GM18498 (cell line): ENCODE results near the gene DMTF1.
"Not testable (repeated sequence)": the region's sequence is repeated elsewhere in the genome, so short reads cannot be mapped to it uniquely, and the experiment has no call there.

Source experiments
- ATAC-seq: cut with Tn5 transposase; IDR thresholded peaks from one replicate; pipeline ENCODE4 v1.9.1; 2021; ENCODE audit warnings: mild to moderate bottlenecking, moderate library complexity; ENCODE audit not compliant: unreplicated experiment

Gene DMTF1

GRCh38 chr7:87192784-87193487, 40.7 kb downstream of the DMTF1 start:
- ATAC-seq = no peak

GRCh38 chr7:87193912-87194311, 41.7 kb downstream of the DMTF1 start:
- no peak for ATAC-seq

- no peak for ATAC-seq
Observed at GRCh38 chr7:87199241-87199640, 47.0 kb downstream of the DMTF1 start.

- ATAC-seq = no peak
Observed at GRCh38 chr7:87199700-87200450, 47.6 kb downstream of the DMTF1 start.

GRCh38 chr7:87202208-87202607, 50.0 kb downstream of the DMTF1 start:
- no peak for ATAC-seq

- peak; percentile 35 for ATAC-seq
Observed at GRCh38 chr7:87202705-87203104, 50.5 kb downstream of the DMTF1 start.

- not testable (repeated sequence) for ATAC-seq
Observed at GRCh38 chr7:87203929-87204328, 51.7 kb downstream of the DMTF1 start.

- no peak for ATAC-seq
Observed at GRCh38 chr7:87204933-87205332, 52.7 kb downstream of the DMTF1 start.

- not testable (repeated sequence) for ATAC-seq
Observed at GRCh38 chr7:87205701-87206100, 53.4 kb downstream of the DMTF1 start.

GRCh38 chr7:87206361-87206760, 54.1 kb downstream of the DMTF1 start:
- ATAC-seq = no peak

GRCh38 chr7:87209295-87209924, 57.2 kb downstream of the DMTF1 start:
- ATAC-seq = no peak

- ATAC-seq = no peak
Observed at GRCh38 chr7:87210506-87210905, 58.3 kb downstream of the DMTF1 start.

GRCh38 chr7:87212498-87212897, 60.2 kb downstream of the DMTF1 start:
- ATAC-seq = no peak

- ATAC-seq = no peak
Observed at GRCh38 chr7:87213252-87213651, 61.0 kb downstream of the DMTF1 start.

GRCh38 chr7:87213811-87214210, 61.6 kb downstream of the DMTF1 start:
- ATAC-seq = no peak

- no peak for ATAC-seq
Observed at GRCh38 chr7:87215046-87215445, 62.8 kb downstream of the DMTF1 start.

GRCh38 chr7:87216701-87217508, 64.7 kb downstream of the DMTF1 start:
- peak; percentile 59 for ATAC-seq

- ATAC-seq = no peak
Observed at GRCh38 chr7:87217983-87218653, 65.9 kb downstream of the DMTF1 start.

GRCh38 chr7:87218796-87219544, 66.7 kb downstream of the DMTF1 start:
- ATAC-seq = peak; percentile 0

- peak; percentile 58 for ATAC-seq
Observed at GRCh38 chr7:87219545-87220025, 67.3 kb downstream of the DMTF1 start, which contains the start of gene TMEM243. Gene TMEM243 (minus strand): TSS chr7:87219732. CDS start chr7:87219503, 229 bp downstream.
